Lower lobe of right lung (tissue), 2 donors: ENCODE results near the gene APOA5. TPM values are rescaled to one million over a fixed set of nuclear protein-coding genes. Genes with fewer than 3 reads are reported as not detected.

Experiments
- ATAC-seq, 2 donors: fragments of 200-7000 bp; cut with Tn5 transposase; one replicate each; pipeline ENCODE4 v1.9.1; 2020 to 2022; ENCODE audit warnings: mild to moderate bottlenecking in 2 of 2, moderate library complexity in 2 of 2
- DNase-seq: peaks from one replicate; pipeline ENCODE4 v3.0.0-alpha.2; 2020
- H3K27ac ChIP-seq: fragments of 200-600 bp; one replicate; pipeline ENCODE4 v1.8.0; 2022
- H3K27me3 ChIP-seq: fragments of 200-600 bp; one replicate; pipeline ENCODE4 v1.8.0; 2022; ENCODE audit warnings: low read depth
- H3K36me3 ChIP-seq: fragments of 200-600 bp; one replicate; pipeline ENCODE4 v1.8.0; 2022; ENCODE audit warnings: mild to moderate bottlenecking
- H3K4me1 ChIP-seq: fragments of 200-600 bp; one replicate; pipeline ENCODE4 v1.8.0; 2022
- H3K4me3 ChIP-seq: fragments of 200-600 bp; one replicate; pipeline ENCODE4 v1.8.0; 2022; ENCODE audit warnings: mild to moderate bottlenecking
- H3K9me3 ChIP-seq: fragments of 200-600 bp; one replicate; pipeline ENCODE4 v1.8.0; 2022
- CTCF ChIP-seq: fragments of 200-600 bp; IDR thresholded peaks from one replicate; pipeline ENCODE4 v1.8.0; 2022; ENCODE audit warnings: antibody characterized with exemption, mild to moderate bottlenecking
- intact Hi-C: fragments of 100-400 bp; cut with DNase I; formaldehyde crosslinking; loops from one replicate; pipeline ENCODE4 v1.11.0; 2022
- total RNA-seq: library from RNA; stranded (reverse); fragmentation: NEBNext Ultra II Directional; extraction: Animal tissue kit (Norgen Biotek cat#: 25700); gene quantifications from one replicate; pipeline ENCODE4 v1.2.1, GENCODE V29; 2021
- donor health status: DM: no; HTN: yes; CAD: no; lungs with severe emphysema.

Gene APOA5
- total RNA-seq, 1 donor from 2014 or later = 0.41 TPM

- TF ChIP-seq CTCF = no peak
- no peak within 1 kb of the TSS for H3K4me3 ChIP-seq
- no peak for DNase-seq
- intact Hi-C loops = no loop called here
- no peaks in the 10 kb centered on the region for H3K27me3 ChIP-seq
- H3K36me3 ChIP-seq = no peaks in the 10 kb centered on the region
- H3K9me3 ChIP-seq = no peaks in the 10 kb centered on the region
- no peaks in the 10 kb centered on the region for H3K4me1 ChIP-seq
- H3K27ac ChIP-seq = no peak within 1 kb of the TSS
- ATAC-seq = no peak
These were observed 31.6 kb upstream of the APOA5 start, which contains the start of gene APOA4 for GRCh38 chr11:116823031-116823843. Gene APOA4, minus strand, starts transcription at chr11:116823304. Its CDS starts 113 bp downstream, at chr11:116823191.

GRCh38 chr11:116822575-116822974, 30.9 kb upstream of the APOA5 start:
- Histone ChIP-seq H3K4me1 (no peaks in the 10 kb centered on the region), H3K27me3 (no peaks in the 10 kb centered on the region), H3K9me3 (no peaks in the 10 kb centered on the region), H3K36me3 (no peaks in the 10 kb centered on the region), H3K4me3 (no peak overlapping the region), H3K27ac (no peak overlapping the region)
- no peak for TF ChIP-seq CTCF
- no peak for DNase-seq
- ATAC-seq = no peak
- intact Hi-C loops = no loop called here

- intact Hi-C loops = no loop called here
- Histone ChIP-seq H3K27me3 (no peaks in the 10 kb centered on the region), H3K9me3 (no peaks in the 10 kb centered on the region), H3K36me3 (no peaks in the 10 kb centered on the region), H3K27ac (no peak overlapping the region), H3K4me3 (no peak overlapping the region), H3K4me1 (no peaks in the 10 kb centered on the region)
- DNase-seq (no peak), ATAC-seq (peak in 1 of 2 donors; percentile 30)
- no peak for TF ChIP-seq CTCF
These were observed 29.6 kb upstream of the APOA5 start for GRCh38 chr11:116821050-116821918.

GRCh38 chr11:116819049-116819448, 27.4 kb upstream of the APOA5 start:
- no peaks in the 10 kb centered on the region for H3K36me3 ChIP-seq
- intact Hi-C loops = no loop called here
- no peaks in the 10 kb centered on the region for H3K27me3 ChIP-seq
- no peak overlapping the region for H3K27ac ChIP-seq
- no peak overlapping the region for H3K4me3 ChIP-seq
- TF ChIP-seq CTCF = no peak
- H3K9me3 ChIP-seq = no peaks in the 10 kb centered on the region
- DNase-seq = no peak
- no peaks in the 10 kb centered on the region for H3K4me1 ChIP-seq
- ATAC-seq = no peak

- Histone ChIP-seq H3K9me3 (no peaks in the 10 kb centered on the region), H3K4me1 (no peaks in the 10 kb centered on the region), H3K4me3 (no peak overlapping the region), H3K27me3 (no peaks in the 10 kb centered on the region), H3K36me3 (no peaks in the 10 kb centered on the region), H3K27ac (no peak overlapping the region)
- TF ChIP-seq CTCF = no peak
- intact Hi-C loops = no loop called here
- ATAC-seq = no peak
- no peak for DNase-seq
These were observed 22.8 kb upstream of the APOA5 start for GRCh38 chr11:116814502-116814901.
